NCI-H345 (cell line): ENCODE results near the gene CYTH4.

Source experiments
- DNase-seq: peaks from one replicate; lab custom pipeline; 2025; lab: John Stamatoyannopoulos, UW

The CYTH4 gene

DNA sequence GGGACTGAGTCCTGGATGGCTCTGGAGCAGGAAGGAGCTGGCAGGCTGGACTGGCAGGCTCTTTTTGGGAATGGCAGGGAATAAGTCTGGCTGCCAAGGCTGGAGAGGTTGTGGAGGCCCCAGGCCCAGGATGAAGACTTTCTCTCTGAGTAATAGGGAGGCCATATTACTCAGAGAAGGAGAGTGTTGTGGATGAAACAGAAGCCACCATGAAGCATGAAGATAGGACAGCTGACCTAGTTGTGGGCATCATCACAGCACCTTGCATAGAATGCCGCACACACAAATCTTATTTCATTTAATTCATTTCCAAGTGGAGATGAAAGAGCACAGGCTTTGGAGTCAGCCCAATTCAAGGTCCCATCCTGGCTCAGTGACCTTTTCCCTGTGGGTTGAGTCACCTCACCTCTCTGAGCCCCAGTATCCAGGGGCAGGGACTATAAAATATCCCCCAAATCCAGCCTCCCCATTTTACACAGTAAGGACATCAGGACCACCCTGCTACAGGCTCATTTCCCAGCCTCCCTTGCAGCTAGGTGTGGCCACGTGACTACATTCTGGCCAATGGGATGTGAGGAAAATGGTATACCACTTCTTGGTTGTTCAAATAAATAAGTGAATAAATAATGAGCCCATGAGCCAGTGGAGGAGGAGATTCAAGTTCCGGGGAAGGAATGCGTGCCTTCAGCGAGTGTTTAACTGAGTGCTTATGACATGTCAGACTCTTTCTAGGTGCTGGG lies 9.4 kb downstream of the CYTH4 start:
- DNase-seq: no peak

- DNase-seq: no peak
Observed at GRCh38 chr22:37292641-37293040, 10.3 kb downstream of the CYTH4 start.

DNA sequence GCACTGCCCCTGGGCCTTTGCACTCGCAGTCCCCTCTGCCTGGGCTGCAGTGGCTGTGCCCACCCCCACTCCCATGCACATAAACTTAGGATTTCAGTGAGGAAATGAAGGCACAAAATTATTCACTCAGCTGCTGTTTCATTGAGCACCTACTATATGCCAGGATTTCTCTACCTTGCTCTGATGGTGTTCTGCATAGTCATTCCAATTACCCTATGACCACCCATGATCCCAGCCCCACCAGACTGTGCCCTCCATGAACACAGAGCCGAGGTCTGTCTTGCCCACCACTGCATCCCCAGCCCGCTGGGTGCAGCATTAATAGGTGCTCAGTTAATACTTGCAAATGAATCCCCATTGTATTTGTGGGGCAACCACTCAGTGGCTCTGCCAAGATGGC lies 10.9 kb downstream of the CYTH4 start:
- no peak for DNase-seq

GRCh38 chr22:37294747-37295146 lies 12.4 kb downstream of the CYTH4 start:
- no peak for DNase-seq

DNA sequence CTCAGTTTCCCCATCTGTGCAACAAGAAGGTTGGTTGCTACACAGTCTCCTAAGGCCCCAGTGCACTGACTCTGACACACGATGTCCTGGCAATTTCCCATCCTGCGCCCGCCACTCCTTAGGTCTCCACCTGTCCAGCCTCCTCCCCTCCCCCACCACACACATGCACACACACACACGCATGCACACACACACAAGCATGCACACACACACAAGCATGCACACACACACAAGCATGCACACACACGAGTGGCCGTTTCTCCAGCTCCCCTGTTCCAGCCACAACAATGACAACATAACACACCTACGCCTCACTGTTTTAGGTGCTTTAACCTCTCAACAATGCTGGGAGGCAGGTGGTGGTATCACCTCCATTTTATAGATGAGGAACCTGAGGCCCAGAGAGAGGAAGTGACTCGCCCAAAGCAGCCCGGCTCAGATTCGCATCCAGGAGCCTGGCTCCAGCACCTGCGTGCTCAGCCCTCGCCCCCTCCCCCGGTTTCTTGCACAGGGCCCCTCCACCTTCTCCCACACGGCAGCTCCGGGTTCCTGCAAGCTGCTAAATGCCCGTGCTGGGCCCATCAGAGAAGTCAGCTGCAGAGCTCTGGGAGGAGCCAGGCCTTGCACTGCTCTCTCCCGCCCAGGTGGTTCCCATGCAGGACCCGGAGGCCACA lies 13.0 kb downstream of the CYTH4 start:
- no peak for DNase-seq

GRCh38 chr22:37295946-37296345 lies 13.6 kb downstream of the CYTH4 start:
- DNase-seq: no peak

- DNase-seq: no peak
Observed at GRCh38 chr22:37298748-37299495, 16.6 kb downstream of the CYTH4 start.

DNA sequence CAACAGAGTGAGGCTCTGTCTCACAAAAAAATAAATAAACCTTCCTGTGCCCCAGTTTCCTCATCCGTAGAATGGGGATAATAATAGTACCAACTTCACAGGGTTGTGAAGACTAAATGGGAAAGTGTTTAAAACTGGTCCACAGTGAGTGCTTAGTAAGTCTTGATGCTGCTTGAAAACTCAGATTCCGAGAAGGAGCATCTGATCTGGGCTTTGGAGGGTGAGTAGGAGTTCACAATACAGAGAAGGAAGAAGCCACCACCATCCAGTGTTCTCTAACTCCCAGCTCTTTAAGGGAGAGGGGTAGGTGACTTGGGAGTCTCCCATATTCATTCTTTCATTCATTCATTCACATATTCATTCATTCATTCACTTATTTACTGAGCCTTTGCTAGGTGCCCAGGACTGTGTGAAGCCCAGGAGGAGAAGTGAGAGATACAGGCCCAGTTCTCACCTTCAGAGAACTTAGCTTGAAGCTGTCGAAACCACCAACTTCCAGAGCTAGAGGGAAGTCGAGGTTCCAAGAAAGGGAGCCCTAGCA lies 17.7 kb downstream of the CYTH4 start:
- no peak for DNase-seq

GRCh38 chr22:37300551-37301017 lies 18.3 kb downstream of the CYTH4 start:
- no peak for DNase-seq

DNA sequence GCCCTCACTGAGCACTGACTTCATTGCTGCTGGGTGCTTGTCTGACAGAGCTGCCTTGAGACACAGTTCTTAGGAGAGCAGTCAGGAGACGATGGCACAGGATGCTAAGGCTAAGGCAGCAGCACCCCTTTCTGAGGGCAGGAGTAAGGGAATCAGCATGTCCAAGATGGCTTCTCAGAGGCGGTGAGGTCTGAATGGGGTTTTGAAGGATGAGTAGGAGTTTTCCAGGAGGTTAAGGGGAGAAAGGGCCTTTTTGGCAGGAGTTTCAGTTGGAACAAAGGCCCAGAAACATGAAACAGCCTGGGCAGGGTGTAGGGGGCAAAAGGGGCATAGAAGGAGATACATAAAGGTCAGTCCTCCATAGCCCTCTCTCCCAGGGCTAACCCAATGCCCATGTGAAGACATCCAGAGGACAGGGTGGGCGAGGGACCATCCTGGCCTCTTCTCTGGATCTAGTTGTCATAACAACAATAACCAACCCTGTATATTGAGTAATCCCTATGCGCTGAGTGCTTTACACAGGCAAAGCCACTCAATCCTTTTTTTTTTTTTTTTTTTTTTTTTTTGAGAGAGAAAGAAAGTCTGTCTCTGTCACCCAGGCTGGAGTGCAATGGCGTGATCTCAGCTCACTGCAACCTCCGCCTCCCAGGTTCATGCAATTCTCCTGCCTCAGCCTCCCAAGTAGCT lies 19.0 kb downstream of the CYTH4 start:
- no peak for DNase-seq

DNA sequence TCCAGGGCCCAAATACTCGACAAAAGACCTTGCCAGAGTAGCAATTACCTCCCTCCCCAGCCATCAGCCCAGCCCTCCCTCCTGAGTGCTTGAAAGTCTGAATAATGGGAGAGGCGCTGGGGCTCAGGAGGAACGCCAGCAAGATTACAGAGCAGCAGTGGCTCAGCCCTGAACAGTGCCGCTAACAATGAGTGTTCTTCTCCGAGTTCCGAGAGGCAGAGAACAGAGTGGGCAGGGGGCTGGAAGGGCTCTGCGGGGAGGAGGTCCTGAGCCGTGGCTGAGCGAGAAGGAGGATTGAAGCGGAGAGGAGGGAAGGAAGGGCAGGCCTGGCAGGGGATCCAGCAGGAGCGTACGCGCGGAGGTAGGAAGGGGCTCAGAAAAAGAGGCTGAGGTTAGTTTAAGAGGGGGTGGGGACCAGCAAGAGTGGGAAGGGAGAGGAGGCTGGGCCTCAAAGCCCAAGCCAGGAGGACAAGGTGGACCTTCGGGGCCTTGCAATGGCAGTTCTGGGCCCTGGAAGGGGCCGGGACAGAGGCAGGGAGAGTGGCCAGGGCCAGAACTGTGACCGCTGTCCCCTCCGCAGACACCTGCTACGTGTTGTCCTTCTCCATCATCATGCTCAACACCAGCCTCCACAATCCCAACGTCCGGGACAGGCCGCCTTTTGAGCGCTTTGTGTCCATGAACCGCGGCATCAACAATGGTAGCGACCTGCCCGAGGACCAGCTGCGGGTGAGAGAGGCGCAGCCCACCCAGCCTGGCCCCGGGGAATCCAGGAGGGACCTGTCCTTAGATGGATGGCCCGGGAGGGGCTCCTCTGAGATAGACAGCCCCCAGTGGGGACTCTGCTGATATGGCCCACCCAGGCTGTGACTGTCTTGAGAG lies 20.6 kb downstream of the CYTH4 start:
- no peak for DNase-seq

DNA sequence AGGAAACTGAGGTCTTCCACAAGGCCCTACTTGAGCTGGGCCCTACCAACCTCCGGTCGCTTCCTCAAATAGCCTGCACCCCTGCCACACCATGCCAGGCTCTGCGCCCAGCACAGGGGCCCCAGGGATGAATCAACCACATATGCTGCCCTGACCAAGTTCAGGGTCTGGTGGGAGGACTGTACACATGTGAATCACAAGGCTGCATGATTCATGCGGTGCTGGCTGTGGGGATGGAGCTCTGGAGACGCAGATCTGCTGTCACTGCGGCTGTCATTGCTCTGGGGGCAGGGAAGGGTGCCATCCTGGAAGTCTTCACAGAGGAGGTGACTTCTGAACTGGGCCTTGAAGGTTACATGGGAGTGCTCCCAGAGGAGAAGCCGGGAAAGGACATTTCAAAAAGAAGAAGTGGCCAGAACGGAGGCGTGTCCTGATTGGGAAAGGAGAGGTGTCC lies 21.5 kb downstream of the CYTH4 start:
- DNase-seq: no peak

DNA sequence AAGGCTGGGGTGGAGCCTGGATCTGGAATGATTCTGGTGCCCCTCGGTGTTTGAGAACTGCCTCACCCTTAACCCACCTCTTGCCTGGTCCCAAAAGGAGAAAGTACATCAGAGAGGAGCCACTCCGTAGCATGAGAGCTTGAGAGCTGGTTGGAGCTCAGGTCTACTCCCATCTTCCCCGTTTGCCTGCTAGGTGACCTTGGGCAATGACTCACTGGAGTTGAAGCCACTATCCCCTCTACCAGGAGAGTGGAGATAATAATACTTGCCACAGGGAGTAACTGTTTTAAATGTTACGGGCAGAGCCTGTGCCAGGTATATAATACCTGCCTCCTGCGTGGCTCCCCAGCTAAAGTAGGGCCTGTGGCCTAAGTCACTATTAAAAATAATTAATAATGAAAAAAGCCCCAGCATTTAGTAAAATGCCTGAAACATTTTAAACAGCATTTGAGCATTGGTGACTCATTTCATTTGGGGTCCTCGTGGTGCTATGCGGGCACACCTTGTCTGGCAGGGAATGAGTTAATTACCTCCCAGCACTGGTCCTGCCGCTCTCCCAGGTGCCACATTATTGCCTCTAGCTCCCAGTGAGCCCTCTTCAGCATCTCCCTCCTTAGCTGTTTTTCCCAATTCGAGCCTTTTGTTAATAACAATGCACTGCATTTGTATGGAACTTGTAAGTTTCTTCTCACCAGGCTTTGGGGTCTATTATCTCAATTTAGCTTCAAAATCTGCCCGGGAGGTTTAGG lies 22.5 kb downstream of the CYTH4 start:
- no peak for DNase-seq

GRCh38 chr22:37305887-37306286 lies 23.6 kb downstream of the CYTH4 start:
- DNase-seq: no peak

DNA sequence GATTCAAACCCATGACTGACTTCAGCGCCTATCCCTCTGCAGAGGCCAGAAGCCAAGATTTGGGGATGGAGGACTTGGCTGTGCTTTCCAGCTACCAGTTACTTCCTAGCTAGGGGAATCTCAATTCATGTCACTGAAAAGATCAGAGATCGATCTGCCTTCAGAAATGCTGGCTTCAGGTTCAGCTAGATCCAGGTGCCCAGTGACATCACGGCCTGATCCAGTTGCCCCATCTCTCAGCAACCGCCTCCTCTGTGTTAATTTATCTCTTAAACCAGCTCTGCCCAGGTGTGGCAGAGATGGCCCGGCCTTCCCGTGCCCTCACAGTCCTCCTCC lies 24.2 kb downstream of the CYTH4 start:
- DNase-seq: no peak

GRCh38 chr22:37308385-37309200 lies 26.3 kb downstream of the CYTH4 start:
- no peak for DNase-seq

DNA sequence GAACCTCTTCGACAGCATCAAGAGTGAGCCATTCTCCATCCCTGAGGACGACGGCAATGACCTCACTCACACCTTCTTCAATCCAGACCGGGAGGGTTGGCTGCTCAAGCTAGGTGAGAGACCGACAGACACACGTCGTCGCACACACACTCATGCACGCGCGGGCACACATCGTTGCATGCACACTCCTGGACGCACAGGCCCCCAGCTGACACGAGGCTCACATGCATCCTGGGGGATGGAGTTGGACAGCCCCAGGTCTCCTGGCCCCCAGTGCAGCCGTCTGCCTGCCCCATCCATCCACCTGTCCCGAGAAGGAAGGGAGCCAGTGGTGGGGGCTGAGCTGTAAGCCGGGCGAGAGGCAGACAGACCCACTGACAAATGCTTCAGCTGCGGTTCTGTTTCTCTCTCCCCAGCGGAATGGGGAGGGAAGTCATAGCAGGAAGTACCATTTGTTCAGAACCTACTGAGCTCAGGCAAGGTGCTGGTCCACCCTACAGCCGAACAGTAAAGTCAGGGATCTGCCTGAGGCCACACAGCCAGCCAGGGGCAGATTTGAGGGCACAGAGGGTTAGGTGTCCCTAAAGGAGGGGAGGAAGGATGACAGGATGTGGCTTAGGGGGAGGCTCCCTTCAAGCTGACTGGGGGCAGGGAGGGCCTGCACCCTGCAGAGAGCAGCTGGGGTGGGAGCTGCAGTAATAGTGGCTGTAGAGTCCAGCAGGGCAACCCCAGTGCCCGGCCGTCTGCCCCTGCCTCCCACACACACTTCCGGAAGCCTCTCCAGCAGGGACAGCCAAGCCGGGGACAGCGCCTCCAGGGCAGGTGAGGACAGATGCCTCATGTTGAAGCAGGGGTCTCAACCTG lies 27.1 kb downstream of the CYTH4 start:
- no peak for DNase-seq

GRCh38 chr22:37310075-37310606 lies 27.8 kb downstream of the CYTH4 start:
- DNase-seq: no peak
